ENCODE data around the gene COPE. TPM values are rescaled to one million over a fixed set of nuclear protein-coding genes. Genes with fewer than 3 reads are reported as not detected.

Gene COPE
- polyA plus RNA-seq, 1 donor from 2014 or later: 397 TPM

Other genes starting within 250 kb of the COPE start
- 10.4 and 14.4 TPM in 2 replicates for gene CRTC1, start 235.7 kb downstream of the COPE start, polyA plus RNA-seq
- not detected in 2 replicates for gene COMP, start 128.1 kb downstream of the COPE start, polyA plus RNA-seq
- 39.3 and 44.8 TPM in 2 replicates for gene UPF1, start 87.4 kb downstream of the COPE start, polyA plus RNA-seq
- gene CERS1, start 23.2 kb downstream of the COPE start, polyA plus RNA-seq: 19.1 and 21.7 TPM in 2 replicates
- gene DDX49, start 328 bp upstream of the COPE start, polyA plus RNA-seq: 90.7 and 122 TPM in 2 replicates
- gene HOMER3, start 21.8 kb upstream of the COPE start, polyA plus RNA-seq: 83.6 and 87.7 TPM in 2 replicates
- gene SUGP2, start 114.1 kb upstream of the COPE start, polyA plus RNA-seq: 204 and 248 TPM in 2 replicates
- 74.4 and 96.7 TPM in 2 replicates for gene ARMC6, start 114.2 kb upstream of the COPE start, polyA plus RNA-seq
- gene SLC25A42, start 144.6 kb upstream of the COPE start, polyA plus RNA-seq: 22.7 and 25.3 TPM in 2 replicates
- 19.5 and 22.4 TPM in 2 replicates for gene TMEM161A, start 219.1 kb upstream of the COPE start, polyA plus RNA-seq